HTERT RPE-1 (cell line): ENCODE measurements around the gene PTPN6.
"Not testable (repeated sequence)": the region's sequence is repeated elsewhere in the genome, so short reads cannot be mapped to it uniquely, and the experiment has no call there.

Experiments used
- in situ Hi-C: fragments of 300-500 bp; cut with MboI; formaldehyde crosslinking; loops from 4 replicates; pipeline ENCODE4 v1.14.3; 2020; ENCODE audit warnings: low sequenced_read_pairs

Gene PTPN6

DNA sequence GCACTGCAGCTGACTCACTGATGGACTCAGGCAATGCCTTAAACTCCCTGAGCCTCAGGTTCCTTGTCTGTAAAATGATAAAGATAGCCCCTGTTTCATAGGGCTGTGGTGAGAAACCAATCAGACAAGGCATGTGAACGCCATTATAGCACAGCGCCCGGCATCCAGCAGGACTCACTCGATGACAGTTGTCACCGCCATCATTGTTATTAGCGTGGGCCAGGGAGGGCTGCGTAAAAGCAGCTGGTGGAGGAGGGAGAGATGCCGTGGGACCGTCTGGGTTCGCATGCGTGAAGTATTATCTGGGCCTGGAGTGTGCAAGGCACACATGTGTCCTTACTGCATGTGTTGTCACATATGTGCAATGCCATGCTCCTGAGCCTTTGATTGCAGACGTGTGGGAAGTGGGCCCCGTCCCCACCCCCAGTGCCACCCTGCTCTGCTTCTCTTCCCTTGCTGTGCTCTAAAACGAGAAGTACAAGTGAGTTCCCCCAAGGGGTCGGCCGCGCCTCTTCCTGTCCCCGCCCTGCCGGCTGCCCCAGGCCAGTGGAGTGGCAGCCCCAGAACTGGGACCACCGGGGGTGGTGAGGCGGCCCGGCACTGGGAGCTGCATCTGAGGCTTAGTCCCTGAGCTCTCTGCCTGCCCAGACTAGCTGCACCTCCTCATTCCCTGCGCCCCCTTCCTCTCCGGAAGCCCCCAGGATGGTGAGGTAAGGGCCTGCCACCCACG lies at the start of gene PTPN6:
PTPN6 (plus strand) TSS at position 546 of the 730 bp plus-strand sequence; CDS start at position 703, 157 bp downstream.
- in situ Hi-C loops: no loop called here

DNA sequence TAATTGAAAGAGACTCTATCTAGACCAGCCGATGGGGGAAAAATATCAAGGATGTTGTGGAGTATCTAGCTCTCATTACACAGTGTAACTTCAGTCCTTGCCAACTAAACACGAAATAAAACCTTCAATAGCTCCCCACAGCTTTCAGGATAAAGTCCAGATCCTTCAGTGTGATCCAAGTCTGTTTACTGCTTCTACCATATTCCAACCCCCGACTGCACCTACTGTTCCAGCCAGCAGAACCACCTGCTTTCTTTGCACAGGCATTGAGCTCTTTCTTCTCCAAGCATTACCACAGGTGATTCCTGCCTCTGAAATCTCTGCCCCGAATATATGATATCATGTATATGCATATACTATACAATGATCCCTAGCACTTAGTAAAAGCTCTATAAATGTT lies 48.7 kb upstream of the PTPN6 start:
- in situ Hi-C loops: no loop called here

DNA sequence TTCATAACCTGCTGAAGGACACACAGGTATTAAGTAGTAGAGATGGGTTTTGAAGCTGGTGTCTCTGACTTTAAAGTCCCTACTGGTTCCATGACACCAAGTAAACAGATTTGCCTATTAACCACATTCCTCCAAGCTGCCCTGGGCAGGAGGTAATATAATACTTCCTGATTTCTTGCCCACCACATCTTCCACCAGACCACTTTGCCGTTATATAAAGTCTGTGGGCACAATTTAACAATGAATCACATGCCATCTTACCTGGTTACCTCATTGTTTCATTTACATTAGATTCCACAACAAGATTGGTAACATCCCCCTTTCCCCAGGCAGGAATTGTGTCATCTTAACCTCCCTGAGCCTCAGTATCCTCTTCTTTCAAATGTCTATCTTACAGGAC lies 47.4 kb upstream of the PTPN6 start:
- in situ Hi-C loops: no loop called here

DNA sequence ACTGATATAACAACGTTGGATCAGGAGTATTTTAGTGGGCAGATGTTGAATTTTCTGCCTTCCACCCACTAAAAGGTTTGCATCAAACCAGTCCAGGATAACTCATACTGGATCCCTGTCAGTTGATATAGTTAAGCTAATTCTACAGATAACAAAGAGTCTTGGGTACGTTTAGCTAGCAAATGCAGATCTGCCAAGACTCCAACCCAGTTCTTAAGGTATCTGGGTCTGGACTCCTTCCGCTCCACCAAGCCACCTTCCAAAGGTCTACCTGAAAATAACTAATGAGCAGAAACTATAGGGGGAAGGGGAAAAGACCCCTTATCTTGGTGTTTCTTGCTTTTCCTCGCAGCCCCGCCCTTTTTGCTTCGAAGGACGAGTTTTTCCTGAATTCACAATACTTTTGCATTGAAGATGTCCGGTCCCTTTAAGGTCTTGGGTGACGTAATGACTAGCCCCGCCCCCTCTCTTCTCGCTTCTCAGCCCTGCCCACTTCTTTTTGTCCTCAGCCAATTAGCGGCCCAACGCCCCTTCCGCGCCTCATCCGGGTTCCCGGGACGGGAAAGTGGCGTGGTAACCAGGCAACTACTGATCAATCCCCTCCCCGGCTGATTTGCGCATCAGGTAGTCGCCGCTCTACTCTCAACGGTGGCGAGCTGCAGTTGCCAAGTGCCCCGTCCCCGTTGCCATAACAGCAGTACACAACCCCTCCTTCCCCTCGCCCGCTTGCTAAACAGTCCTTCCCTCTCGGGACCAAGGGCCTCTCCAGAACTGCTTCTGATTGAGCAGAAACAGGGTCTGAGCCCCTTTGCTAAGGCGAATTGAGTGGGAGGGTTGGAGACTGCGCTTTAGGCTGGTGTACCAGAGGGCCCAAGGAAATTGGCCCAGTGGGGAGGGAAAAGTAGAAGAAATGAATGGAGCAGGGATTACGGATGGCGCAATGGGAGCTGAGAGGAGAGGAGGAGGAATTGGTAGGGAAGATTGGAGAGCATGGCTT lies 46.6 kb upstream of the PTPN6 start, which contains the start of gene LRRC23:
LRRC23 (plus strand) TSS at position 543 of the 997 bp plus-strand sequence. CDS start 812 bp downstream, outside the sequence.
- in situ Hi-C loops: no loop called here

DNA sequence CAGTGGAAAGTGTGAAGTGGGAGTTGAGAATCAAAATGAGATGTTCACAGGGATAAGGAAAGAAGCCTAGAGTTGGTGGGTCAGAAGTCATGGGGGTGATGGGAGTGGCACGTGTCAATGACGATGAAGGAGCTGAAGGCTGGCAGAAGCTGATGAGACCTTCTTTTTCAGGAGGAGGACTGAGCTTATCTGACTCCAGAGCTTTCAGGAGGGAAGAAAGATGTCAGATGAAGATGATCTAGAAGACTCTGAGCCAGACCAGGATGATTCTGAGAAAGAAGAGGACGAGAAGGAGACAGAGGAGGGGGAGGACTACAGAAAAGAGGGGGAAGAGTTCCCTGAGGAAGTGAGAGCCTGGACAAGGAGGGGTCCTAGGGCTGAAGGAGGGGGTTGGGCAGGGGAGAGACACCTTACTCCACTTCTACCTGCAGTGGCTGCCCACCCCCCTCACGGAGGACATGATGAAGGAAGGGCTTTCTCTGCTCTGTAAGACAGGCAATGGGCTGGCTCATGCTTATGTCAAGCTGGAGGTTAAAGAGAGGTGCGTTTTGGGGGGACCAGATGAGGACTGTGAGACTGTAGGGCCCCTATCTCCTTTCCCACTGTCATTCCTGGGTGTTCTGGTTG lies 45.6 kb upstream of the PTPN6 start:
- in situ Hi-C loops: no loop called here

DNA sequence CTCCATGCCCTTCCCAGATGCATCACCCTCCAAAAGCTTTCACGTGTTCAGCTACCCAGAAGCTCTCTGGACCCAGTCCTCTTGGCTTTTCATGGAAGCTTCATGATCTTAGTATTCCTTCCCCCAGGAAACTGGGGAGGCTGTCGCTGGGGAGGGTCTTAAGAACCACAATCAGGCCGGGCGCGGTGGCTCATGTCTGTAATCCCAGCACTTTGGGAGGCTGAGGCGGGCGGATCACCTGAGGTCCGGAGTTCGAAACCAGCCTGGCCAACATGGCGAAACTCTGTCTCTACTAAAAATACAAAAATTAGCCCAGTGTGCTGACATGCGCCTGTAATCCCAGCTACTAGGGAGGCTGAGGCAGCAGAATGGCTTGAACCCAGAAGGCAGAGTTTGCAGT lies 43.0 kb upstream of the PTPN6 start:
- in situ Hi-C loops: not testable (repeated sequence)

DNA sequence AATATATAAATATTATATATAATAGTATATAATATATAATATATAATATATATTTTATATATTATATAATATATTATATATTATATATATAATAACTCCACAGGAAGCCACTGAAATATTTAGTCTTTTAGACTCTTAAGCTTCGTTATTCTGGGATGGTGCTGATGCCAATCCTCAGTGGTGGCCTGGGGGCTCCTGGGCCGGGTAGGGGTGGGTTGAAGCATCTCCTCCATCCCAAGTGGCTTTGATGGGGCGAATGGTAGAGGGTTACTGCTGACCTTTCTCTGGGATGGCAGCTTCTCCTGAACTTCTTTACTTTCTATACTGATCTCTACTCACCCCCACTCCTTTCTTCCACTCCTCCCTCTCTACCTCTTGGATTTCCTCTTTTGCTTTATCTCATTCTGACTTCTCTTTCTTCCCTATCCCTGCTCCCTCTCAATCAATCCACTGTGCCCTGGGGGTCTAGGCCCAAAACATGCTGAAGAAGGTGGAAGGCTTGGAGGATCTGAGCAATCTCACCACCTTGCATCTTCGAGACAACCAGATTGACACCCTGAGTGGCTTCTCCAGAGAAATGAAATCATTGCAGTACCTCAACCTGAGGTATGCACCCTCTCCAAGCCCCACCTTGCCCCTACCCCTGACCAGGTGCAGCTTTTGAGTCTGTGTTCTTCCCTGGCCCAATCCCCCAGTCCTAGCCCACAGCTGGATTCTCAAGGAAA lies 41.6 kb upstream of the PTPN6 start:
- in situ Hi-C loops: no loop called here

DNA sequence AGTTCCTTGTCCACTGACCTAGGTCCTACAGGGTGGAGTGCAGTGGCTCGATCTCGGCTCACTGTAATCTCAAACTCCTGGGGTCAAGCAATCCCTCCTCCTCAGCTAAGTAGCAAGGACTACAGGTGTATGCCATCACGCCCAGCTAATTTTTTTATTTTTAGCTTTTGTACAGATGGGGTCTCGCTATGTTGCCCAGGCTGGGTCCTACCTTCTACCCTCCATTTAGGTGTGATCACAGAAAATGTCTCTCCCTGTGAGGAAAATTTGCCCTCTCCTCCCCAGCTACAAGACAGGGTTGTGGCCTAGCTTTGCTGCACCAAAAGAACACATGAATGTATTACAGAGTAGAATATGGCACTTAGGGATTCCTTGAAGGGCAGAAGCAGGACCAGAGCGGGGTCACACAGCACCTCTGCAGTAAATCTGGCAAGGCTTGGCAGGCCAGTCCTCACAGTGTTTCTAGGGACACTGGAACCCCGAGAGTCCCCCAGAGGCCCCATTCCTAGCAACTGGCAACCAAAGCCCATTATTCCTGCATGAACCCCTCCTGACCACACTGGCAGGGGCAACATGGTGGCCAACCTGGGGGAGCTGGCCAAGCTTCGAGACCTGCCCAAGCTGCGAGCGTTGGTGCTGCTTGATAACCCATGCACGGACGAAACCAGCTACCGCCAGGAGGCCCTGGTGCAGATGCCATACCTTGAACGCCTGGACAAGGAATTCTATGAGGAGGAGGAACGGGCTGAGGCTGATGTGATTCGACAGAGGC lies 38.8 kb upstream of the PTPN6 start:
- in situ Hi-C loops: no loop called here

DNA sequence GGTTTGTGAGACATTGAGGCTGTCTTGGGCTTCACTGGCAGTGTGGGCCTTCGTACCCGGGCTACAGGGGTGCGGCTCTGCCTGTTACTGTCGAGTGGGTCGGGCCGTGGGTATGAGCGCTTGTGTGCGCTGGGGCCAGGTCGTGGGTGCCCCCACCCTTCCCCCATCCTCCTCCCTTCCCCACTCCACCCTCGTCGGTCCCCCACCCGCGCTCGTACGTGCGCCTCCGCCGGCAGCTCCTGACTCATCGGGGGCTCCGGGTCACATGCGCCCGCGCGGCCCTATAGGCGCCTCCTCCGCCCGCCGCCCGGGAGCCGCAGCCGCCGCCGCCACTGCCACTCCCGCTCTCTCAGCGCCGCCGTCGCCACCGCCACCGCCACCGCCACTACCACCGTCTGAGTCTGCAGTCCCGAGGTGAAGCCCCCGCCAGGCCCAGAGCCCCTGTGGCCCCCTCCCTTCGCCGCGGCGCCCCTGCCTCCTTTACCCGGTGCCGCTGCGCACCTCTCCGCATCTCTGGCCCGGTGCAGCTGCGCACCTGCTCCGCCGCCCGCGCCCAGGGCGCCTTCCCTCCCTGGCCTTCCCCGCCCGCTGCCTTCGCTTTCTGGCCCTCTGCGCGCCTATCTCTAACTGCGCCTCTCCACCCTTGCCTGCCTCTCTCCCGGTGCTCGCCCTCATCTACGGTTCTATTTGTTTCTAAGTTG lies 36.8 kb upstream of the PTPN6 start, which contains the start of gene ENO2:
ENO2 (plus strand) TSS at position 335 of the 701 bp plus-strand sequence. CDS start 1,253 bp downstream, outside the sequence.
- in situ Hi-C loops: no loop called here

DNA sequence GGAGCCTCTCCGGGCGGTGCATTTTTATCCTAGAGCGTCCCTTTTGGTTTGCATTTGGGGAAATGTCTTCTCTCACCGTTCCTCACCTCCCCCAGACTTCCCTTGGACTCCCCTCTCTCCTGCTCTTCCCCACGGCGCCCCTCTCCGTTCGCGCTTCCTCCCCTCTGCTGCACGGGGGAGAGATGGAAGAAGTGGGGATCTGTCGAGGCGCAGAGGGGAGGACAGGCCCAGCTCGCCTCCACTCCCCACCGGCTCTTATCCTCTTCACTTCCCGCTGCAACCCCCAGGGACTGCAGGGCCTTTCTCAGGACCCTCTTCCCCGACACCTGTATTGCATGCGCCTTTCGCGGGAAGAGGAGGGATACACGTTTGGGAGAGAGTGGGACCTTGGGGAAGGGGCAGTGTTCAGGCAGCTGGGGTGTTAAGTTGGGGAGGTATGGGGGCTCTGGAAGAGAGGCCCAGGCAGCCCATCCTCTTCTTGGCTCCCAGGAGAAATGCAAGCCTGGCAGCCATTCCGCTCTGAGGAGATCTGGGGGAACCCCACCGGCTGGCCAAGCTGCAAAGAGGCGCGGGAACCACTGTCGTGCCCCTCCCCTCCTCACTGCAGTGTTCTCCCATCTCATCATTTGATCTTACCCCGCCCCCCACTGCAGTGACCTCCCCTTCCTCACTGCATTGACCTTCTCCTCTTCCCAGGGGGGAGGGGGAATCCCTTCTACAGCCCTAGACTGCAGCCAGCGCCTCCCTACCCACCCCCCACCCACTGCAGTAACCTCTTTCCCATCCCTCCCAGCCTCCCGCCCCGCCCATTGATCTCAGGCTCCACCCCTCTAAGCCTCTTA lies 36.0 kb upstream of the PTPN6 start:
- in situ Hi-C loops: no loop called here

DNA sequence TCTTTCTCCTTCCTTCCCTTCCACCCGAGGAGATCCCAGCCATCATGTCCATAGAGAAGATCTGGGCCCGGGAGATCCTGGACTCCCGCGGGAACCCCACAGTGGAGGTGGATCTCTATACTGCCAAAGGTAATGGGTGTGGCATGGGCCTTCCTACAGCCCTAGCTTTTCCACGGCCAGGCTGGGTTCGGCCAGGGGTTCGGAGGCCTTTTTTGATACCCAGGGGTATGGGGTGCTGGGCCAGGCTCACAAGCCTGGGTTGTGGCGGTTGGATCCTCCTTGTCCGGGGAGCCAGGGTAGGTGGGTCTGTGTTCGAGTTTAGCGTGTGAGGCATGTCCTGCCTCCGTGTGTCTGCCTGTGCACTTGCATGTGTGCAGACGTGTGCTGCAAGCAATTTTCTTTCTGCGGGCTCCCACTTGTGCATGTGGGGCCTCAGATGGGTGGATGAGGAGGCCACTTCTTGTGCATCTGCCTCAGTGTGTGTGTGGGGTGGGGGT lies 35.3 kb upstream of the PTPN6 start:
- in situ Hi-C loops: no loop called here

DNA sequence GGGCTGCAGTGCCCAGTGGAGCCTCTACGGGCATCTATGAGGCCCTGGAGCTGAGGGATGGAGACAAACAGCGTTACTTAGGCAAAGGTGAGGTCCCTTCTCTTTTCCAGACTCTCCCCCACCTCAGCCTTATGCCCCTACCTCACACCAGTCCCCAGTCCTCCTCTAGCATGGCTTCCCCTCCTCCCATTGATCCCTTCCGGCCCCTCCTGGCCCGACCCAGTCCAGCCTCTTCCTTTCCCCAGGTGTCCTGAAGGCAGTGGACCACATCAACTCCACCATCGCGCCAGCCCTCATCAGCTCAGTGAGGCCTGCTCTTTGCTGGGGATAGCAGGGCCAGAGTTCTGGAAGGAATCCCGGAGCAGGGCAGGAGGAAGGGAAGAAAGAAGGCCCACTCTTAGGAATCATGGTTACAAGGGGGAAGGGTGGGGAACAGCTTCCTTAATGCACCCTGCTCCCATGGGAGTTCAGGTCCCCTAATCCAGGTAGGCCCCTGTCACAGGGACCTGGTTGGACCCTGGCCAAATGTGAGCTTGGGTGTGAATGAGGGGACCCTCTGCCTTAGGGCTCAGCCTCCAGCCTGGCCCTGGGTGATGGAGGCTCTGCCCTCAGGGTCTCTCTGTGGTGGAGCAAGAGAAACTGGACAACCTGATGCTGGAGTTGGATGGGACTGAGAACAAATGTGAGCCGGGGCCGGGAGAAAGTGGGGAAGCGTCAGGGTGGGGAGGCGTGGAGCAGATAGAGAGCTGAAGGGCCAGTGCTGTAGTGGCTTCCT lies 34.5 kb upstream of the PTPN6 start:
- in situ Hi-C loops: no loop called here

DNA sequence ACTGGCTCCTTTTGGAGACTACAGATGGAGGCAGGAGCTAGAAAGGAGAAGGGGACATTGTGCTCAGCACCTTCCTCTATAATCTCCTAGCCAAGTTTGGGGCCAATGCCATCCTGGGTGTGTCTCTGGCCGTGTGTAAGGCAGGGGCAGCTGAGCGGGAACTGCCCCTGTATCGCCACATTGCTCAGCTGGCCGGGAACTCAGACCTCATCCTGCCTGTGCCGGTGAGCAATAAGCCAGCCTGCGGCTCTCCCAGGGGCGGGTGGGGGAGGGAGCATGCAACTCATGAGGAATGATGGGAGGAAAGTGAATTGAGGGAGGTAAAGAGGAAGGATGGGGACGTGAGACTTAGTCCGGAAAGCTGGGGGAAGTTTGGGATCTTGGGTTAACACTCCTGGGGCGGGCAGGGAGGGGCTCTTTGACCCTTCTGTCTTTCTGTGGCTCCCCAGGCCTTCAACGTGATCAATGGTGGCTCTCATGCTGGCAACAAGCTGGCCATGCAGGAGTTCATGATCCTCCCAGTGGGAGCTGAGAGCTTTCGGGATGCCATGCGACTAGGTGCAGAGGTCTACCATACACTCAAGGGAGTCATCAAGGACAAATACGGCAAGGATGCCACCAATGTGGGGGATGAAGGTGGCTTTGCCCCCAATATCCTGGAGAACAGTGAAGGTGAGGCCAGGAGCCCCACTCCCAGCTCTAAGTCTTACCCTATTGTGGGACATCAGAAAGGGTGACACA lies 33.5 kb upstream of the PTPN6 start:
- in situ Hi-C loops: no loop called here

DNA sequence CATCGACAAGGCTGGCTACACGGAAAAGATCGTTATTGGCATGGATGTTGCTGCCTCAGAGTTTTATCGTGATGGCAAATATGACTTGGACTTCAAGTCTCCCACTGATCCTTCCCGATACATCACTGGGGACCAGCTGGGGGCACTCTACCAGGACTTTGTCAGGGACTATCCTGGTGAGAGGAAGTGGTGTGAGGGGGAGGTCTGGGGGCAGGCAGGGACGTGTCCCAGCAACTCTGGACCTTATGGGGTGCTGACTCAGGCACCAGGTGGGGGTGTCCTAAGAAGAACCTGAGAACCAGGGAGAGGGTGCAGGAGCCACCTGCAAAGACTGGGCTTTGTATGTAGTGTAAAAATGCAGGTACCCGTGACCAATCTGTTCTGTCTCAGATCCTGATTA lies 31.6 kb upstream of the PTPN6 start:
- in situ Hi-C loops: no loop called here

DNA sequence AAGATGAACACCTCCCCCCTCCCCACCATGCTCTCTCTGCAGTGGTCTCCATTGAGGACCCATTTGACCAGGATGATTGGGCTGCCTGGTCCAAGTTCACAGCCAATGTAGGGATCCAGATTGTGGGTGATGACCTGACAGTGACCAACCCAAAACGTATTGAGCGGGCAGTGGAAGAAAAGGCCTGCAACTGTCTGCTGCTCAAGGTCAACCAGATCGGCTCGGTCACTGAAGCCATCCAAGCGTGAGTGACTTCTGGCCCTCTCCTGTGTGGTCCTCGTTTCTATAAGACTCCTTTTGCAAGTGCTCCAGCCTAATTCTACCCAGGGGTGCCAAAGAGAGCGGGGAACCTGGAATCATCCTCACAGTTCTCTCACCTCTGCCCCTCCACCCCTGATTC lies 29.6 kb upstream of the PTPN6 start:
- in situ Hi-C loops: no loop called here
